HG03139 (cell line): ENCODE data around the gene LRRC59.

ENCODE experiments used
- ATAC-seq: cut with Tn5 transposase; IDR thresholded peaks from one replicate; pipeline ENCODE4 v1.9.1; 2021; ENCODE audit not compliant: unreplicated experiment

LRRC59 gene

DNA sequence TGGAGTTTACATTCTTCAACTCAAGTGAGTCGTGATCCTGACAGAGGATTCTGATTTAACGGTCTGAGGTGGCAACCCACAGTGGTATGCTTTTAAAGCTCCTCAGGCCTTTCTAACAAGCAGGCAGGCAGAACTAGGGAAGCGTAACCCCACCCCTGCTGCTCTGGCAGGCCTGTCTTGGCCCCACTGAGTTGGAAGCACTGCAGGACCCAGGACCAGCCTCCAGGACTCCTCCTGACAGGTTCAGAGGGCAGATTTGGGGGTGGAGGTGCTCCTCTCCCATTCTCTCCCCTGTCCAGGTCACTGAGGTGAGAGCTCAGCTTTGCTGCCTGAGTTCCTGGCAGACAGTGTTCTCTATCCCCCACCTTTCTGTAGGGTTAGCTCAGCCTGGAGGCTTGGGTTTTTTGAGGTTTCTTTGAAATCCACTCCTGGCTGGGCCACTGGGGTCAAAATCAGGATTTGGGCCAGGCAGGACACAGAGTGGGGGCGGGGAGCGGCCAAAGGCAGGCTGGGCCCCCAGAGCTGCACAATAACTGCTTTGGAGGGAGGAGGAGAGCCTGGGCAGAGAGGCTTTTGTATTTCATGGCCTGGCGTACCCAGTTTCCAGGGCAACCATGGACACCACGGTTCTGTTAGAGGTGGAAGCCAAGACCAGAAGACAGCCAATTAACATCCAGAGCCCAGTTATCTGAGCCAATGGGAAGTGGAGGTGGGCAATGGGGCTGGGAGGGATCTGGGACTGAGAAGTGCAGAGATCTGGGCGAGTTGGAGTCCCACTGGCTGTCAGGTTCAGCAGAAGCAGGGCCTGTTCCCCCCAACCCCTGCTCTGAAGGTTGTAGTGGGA is 33.9 kb downstream of the LRRC59 start:
- ATAC-seq: no peak

DNA sequence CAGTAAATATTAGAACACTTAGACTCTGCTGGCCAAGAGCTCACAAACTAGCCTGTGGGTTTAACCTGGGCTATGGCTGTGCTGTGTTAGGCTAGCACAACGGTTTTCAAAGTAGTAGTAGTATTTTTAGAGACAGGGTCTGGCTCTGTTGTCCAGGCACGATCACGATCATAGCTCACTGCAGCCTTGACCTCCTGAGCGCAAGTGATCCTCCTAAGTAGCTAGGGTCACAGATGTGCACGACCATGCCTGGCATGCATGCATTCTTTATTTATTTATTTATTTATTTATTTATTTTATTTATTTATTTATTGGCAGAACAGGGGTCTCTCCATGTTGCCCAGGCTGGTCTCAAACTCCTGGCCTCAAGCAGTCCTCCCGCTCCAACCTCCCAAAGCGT is 34.7 kb downstream of the LRRC59 start:
- ATAC-seq: no peak

DNA sequence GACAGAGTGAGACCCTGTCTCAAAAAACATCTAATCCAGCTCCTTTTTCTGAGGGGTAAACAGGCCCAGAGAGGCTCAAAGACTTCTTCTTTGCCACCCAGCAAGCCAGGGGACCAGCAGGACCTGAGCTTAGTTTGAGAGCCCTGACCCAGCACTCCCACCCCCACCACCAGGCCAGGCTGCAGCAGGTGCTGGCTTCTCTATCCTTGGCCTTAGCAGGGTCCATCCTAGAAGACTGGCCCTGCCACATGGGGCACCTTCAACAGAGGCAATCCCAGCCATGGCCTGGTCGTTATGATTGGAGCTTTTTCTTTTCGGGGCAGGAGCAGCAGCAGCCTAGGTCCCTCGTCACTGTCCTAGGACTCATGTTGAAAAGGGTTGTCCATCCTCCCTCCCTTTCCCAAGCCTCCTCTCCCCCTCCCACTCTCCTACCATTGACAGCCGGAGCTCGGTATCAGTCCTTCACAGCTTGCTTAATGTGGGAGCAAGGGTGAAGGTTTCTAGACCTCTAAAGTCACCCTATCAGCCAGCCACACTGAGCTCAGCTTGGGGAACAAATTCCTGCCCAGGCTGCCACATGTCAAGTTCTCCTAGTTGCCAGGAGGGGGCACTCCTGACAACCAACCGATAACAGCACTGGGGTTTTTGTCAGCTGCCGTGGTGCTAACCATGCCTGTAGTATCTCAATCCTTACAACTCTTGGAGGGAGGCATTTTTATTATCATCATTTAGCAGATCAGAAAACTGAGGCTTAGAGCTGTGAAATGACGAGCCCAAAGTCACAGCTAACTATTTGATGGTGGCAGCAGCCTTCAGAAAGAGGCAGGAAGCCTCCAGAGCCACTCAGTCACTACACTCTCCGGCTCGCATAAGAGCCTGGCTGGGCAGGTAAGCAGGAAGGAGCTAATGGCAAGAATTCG is 35.5 kb downstream of the LRRC59 start:
- ATAC-seq: no peak

DNA sequence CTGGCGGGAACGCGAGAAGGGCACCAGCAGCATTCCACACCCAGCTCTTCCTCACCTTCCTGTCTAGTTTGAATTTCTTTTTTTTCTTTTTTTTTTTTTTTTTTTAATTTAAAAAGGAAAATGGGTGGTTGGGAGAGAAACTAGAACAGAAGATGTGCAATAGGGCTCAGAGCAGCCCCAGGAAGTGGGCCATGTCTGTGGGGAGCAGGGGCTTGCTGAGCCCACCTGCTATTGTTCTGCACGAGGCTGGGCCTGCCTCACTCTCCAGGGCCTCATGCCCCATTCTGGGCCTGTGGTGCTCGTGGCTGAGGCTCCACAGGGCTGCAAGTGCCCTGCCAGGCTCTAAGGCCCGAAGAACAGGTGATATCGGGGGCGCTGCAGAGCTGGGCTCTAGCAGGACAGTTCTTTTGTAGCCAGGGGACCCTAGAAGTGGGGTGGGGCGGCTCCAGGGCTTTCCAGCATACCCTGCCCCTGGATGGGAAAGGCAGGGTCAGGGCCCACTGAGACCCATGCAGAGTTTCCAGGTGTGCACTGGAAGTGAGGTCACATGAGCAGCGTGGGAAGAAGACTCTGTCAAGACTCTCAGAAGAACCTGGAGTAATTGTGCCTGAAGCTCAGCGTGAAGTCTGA is 36.7 kb downstream of the LRRC59 start:
- no peak for ATAC-seq

DNA sequence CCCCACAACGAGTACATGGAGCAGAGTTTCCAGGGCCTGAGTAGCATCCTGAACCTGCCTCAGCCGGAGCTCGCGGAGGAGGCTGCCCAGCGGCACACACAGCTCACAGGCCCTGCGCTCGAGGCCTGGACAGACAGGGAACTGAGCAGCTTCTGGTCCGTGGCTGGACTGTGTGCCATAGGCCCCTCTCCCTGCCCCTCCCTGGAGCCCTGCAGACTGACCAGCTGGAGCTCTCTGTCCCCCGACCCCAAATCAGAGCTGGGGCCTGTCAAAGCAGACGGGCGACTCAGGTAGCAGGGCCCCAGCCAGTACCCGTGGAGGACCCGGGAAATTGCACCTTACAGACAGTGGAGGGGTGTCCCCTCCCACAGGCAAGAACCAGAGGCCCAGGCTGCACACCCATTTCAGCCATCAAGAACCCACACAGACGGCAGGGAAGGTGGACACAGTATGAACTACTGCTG is 37.3 kb downstream of the LRRC59 start:
- no peak for ATAC-seq

DNA sequence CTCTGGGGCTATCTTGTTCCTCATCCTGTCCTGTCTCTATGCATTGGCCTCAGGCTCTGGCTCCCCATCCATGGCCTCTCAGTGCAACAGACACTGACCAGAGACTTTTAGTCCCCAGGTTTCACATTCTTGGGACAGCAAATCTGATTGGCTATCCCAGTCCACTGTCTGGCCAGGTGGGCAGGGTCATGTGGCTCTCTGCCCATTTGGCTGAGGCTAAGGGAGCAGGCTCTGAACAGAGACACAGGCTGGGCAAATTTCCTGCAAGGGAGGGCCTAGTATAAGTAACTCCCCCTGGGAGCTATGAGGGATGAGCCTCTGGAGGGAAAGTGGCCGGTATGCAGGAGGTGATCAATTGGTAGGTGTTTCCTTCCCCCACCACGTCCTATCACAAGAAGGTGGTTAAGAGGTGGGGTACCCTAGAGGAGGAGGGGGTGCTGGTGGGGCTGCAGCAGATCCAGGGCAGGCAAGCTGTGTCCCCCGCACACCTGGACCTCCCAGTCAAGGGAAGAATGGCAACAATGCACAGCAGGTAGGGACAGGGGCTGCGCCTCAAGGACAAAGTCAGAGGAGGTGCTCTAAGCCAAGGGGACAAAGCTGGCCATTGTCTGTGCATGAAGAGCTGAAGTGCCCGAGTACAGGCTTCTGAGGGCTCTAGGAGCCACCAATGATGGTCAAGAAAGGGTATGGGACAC is 38.2 kb downstream of the LRRC59 start:
- ATAC-seq: no peak

DNA sequence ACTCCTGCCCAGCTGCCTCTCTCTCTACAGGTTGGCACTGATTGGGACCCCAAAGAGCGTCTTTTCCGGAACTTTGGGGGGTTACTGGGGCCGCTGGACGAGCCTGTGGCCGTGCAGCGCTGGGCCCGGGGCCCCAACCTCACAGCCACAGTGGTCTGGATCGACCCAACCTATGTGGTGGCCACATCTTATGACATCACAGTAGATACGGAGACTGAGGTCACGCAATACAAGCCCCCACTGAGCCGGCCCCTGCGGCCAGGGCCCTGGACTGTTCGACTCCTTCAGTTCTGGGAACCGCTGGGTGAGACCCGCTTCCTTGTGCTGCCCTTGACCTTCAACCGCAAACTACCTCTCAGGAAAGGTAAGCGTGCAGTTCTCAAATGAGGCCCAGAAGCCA is 39.1 kb downstream of the LRRC59 start:
- no peak for ATAC-seq

DNA sequence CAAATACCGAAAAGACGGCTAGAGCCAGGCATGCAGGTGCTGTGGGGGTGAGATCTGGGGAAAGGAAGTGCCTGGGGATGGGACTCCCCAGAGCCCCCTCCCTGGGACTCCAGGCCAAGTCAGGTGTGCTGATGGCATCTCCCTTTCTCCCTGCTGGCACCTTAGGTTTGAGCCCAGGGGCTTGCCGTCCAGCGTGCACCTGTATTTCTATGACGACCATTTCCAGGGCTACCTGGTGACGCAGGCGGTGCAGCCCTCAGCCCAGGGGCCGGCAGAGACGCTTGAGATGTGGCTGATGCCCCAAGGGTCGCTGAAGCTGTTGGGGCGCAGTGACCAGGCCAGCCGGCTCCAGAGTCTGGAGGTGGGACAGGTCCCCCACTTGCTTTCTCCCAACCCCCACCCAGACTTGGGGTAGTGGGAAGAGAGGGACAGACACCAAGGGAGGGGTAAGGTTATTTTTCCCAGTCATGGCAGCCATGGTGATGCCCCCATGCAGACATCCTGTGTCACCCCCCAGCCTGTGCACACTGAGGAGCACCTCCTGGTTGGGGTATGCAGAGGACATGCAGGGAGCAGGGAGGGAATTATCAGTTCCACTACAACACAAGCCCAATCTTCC is 40.3 kb downstream of the LRRC59 start:
- ATAC-seq: no peak

DNA sequence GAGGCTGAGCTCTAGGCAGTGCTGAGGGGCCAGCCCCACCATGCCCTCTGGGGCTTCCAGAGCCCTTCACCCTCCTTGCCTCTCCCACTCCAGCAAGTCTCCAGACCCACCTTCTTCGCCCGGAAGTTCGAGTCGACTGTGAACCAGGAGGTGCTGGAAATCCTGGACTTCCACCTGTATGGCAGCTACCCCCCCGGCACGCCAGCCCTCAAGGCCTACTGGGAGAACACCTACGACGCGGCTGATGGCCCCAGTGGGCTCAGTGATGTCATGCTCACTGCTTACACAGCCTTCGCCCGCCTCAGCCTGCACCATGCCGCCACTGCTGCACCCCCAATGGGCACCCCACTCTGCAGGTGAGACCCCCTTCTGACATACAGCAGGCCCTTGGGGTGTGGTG is 40.9 kb downstream of the LRRC59 start:
- ATAC-seq: no peak

DNA sequence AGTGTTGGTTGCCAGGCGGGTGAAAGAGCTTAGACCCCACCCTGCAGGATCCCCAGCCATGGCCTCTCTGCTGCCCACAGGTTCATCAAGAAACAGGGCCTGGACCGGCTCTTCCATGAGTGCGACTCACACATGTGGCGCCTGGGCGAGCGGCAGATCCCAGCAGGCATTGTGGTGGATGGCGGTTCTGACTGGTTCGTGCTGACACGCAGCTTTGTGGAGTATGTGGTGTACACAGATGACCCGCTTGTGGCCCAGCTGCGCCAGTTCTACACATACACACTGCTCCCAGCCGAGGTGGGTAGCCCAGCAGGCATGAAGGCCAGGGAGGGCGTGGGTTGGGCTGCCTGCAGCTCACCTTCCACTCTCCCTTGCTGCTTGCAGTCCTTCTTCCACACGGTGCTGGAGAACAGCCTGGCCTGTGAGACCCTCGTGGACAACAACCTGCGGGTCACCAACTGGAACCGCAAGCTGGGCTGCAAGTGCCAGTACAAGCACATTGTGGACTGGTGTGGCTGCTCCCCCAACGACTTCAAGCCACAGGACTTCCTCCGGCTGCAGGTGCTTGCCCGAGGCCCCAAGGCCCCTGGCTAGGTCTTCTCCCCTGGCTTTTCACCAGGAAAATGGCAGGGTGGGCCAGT is 41.5 kb downstream of the LRRC59 start:
- ATAC-seq: no peak

DNA sequence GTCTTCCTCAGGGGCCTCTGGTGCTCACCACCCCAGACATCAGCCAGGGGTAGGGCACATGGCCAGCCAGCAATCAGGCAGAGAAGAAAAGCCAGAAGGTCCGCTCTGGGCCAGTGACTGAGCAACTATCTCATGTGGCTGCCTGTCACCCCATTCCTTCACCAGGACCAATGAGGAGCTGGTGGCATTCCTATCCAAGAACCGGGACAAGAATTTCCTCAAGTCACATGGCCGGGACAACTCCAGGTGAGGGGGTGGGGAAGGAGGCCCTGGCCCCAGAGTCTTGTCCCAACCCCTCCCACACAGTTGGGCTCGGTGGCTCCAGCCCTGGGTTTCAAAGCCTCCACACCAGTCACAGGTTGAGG is 42.0 kb downstream of the LRRC59 start:
- ATAC-seq: no peak

DNA sequence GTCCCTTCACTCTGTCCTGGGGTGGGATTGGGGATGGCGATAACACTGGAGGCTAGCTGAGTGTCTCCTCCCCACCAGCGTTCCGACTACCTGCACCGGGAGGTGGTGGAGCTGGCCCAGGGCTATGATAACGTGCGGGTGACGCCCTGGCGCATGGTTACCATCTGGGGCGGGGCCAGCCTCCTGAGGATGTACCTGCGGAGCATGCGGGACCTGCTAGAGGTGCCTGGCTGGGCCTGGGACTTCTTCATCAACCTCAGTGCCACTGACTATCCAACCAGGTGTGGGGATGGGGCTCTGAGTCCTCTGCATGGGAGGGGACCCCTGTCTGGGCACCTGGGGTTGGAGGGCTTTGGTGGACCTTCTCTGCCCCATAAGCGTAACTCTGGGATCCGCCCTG is 42.5 kb downstream of the LRRC59 start:
- no peak for ATAC-seq

DNA sequence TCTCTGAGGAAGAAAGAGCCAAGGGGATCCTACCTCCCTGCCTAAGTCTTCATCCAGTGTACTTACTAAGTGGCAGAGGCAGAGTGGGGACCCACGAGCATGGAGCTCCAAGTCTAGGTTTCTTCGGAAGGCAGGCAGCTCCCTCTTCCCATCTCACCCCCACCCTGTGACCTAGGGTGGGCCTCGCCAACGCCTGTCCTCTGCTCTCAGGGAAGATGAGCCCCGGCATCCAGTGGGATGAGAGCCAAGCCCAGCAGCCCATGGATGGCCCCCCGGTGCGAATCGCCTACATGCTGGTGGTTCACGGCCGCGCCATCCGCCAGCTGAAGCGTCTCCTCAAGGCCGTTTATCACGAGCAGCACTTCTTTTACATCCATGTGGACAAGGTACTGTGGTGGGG is 43.1 kb downstream of the LRRC59 start:
- no peak for ATAC-seq

DNA sequence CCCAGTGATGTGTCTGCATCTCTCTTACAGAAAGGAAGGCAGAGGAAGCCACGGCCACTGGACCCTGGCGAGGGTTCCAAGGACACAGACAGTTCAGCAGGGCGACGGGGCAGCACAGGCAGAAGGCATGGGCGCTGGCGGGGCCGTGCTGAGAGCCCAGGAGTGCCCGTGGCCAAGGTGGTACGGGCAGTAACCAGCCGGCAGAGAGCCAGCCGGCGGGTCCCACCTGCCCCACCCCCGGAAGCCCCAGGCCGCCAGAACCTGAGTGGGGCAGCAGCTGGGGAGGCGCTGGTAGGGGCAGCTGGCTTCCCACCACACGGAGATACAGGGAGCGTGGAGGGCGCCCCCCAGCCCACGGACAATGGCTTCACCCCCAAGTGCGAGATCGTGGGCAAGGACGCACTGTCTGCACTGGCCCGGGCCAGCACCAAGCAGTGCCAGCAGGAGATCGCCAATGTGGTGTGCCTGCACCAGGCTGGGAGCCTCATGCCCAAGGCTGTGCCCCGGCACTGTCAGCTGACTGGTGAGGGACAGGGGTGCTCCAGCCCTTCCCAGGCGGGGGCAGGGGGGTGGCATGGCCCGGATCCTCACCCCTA is 43.6 kb downstream of the LRRC59 start:
- no peak for ATAC-seq

DNA sequence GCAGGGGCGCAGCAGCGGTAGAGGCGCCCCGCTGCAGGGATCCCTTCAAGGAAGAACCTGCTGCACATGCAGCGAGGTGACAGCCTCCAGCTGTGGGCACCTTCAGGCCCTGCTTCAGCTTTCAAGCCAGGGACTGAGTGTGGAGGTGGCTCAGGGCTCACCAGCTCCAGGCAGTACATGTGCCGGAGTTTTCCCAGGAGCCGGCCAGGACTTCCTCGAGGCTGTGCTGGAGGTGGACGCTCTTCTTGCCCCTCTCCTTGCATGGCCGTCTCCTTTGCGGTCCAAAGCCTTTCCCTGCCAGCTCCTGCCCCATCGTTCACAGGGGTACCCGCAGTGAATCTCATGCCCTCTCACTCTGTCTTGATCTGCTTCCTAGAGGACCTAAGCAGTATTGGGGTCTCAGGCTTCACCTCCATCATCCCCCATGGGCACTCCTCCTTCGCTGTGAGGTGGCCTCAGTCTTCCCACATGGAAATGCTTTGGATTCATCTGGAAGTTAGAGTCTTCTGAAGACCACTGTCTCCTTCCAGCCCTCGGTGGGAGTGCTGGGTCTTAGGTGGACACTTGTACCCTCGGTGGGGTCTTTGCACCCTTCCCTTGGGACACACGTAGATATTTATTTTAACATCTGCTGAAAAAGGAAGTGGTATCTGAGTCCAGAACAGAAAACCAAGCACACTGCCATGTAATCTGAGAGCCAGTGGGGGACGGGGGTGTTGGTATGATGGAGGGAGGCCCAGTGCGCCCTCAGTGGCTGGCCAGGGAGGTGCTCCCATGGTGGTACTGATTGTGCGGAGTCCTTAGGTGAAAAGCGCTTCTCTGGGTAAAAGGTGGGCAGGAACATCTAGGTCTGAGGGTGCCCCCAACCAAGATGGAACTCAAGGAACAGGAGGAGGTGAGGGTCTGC is 44.4 kb downstream of the LRRC59 start:
- ATAC-seq: no peak

DNA sequence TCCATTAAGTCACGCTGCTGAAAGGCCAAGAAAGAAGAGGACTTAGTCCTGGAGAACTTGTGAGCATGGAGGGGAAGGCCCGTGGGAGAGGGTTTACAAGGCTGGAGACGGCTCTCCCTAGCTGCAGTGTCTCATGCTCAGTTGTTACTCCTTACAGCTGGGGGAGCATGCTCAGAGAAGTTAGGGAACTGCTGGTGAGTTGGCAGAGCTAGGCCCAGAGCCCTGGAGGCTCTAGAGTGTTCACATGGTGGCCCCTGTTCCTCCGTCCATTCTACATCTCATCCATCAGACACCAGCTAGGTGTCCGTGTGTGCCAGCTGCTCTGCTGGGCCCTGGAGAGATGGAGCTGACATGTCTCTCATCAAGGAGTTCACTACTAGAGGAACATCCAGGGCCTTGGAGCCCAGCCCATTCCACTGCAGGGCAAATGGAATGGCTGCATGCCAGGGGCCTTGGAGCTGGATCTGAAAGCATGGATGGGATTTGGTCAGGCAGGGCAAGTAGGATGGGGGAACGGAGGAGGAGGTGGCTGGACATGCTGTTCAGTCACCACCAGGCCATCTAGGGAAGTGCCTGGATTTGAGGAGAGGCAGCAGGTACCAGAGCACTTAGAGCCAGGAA is 45.1 kb downstream of the LRRC59 start:
- no peak for ATAC-seq

DNA sequence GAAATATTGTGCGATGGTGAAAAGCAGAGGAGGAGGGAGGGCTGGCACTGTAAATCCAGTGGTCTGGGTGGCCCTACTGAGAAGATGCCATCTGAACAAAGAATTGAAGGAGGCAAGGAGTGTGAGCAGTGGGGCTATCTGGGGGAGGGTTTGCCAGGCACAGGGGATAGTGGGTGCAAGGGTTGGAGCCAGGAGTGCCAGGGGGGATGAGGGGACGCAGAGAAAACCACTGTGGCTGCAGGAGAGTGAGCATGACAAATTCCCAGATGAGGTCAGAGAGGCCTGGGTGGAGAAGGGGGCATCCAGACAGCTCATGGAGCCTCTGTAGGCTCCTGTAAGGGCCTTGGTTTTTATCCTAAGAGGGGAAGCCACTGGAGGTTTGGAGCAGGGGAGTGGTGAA is 46.6 kb downstream of the LRRC59 start:
- no peak for ATAC-seq

DNA sequence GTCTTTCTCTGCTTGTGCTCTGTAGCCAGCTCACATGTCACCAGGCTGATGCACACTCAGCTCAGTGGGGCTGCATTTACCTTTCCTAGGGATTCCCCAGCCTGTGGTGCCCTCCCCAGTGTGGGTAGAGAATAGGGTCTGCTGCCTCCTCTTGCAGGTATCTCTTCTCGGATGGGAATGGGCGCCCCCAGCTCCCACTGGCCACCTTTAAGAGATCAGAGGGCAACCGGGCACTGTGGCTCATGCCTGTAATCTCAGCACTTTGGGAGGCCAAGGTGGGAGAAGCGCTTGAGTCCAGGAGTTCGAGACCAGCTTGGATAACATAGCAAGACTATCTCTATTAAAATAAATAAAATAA is 48.1 kb downstream of the LRRC59 start:
- no peak for ATAC-seq
